A549 (cell line): ENCODE data around the gene YWHAB. TPM values are rescaled to one million over a fixed set of nuclear protein-coding genes. Genes with fewer than 3 reads are reported as not detected.

Experiments
- ATAC-seq, 2 experiments: fragments of 200-7000 bp in 1 of 2; fragments of >200 bp in 1 of 2; cut with Nextera tagmentation in 1 of 2; cut with Tn5 transposase in 1 of 2; 3 replicates each; pipeline versions ENCODE4 v1.8.0 to v1.9.1; 2018 to 2020; ENCODE audit warnings: mild to moderate bottlenecking in 1 of 2, moderate library complexity in 1 of 2
- CTCF ChIA-PET: fragments of 300-600 bp; sonication (Branson Sonifier 250); formaldehyde crosslinking; extraction: SDS; loops from one replicate; lab custom pipeline; 2021; ENCODE audit warnings: antibody characterized with exemption, inconsistent platforms; lab: Yijun Ruan, JAX
- POLR2A ChIA-PET: fragments of 350-600 bp; formaldehyde crosslinking; extraction: SDS; loops from one replicate; lab custom pipeline; 2021; ENCODE audit warnings: antibody characterized with exemption, inconsistent platforms; lab: Yijun Ruan, JAX
- DNase-seq, 2 experiments: peaks; one replicate each; pipeline versions ENCODE4 v3.0.0 to v3.0.0-alpha.2; 2011 to 2016; ENCODE audit warnings: low read depth in 1 of 2, low spot score in 1 of 2
- FAIRE-seq: peaks from 2 replicates; lab custom pipeline; 2011; peaks lifted over from hg19 to GRCh38; lab: Jason Lieb, UNC
- H3K27ac ChIP-seq, 2 experiments: fragments of >200 bp; sonication (Bioruptor Twin); formaldehyde crosslinking; 3 replicates each; pipeline ENCODE4 v1.5.1; 2016 to 2017
- H3K4me1 ChIP-seq: fragments of >200 bp; sonication (Bioruptor Twin); formaldehyde crosslinking; 3 replicates; pipeline ENCODE4 v1.6.1; 2016
- H3K4me2 ChIP-seq: fragments of >200 bp; sonication (Bioruptor Twin); formaldehyde crosslinking; 3 replicates; pipeline ENCODE4 v1.6.1; 2016
- H3K4me3 ChIP-seq: fragments of >200 bp; sonication (Bioruptor Twin); formaldehyde crosslinking; 3 replicates; pipeline ENCODE4 v1.5.1; 2016
- H3K9me3 ChIP-seq: fragments of >200 bp; sonication (Bioruptor Twin); formaldehyde crosslinking; 3 replicates; pipeline ENCODE4 v1.6.1; 2016
- BCL3 ChIP-seq: fragments of >200 bp; sonication (Bioruptor Twin); formaldehyde crosslinking; IDR thresholded peaks from 3 replicates; pipeline ENCODE4 v1.6.1; 2016
- CBX2 ChIP-seq: fragments of 200-600 bp; sonication (generic); IDR thresholded peaks from 2 replicates; pipeline ENCODE4 v1.6.1; 2016; ENCODE audit warnings: low read depth, mild to moderate bottlenecking, borderline replicate concordance
- CEBPB ChIP-seq, 2 experiments: fragments of >200 bp in 1 of 2; sonication (Bioruptor Twin) in 1 of 2; formaldehyde crosslinking in 1 of 2; IDR thresholded peaks; 2 replicates each; pipeline ENCODE4 v1.6.1; 2012 to 2016
- CHD2 ChIP-seq: fragments of 150-350 bp; IDR thresholded peaks from 2 replicates; pipeline ENCODE4 v1.6.1; 2014; ENCODE audit warnings: low read length; ENCODE audit not compliant: partially characterized antibody
- EP300 ChIP-seq, 2 experiments: fragments of >200 bp; sonication (Bioruptor Twin); formaldehyde crosslinking; IDR thresholded peaks; 2 replicates in 1 of 2; 3 replicates in 1 of 2; pipeline ENCODE4 v1.6.1; 2016 to 2017
- FOXS1 ChIP-seq: fragments of 250-450 bp; sonication (Bioruptor Pico); IDR thresholded peaks from 2 replicates; pipeline ENCODE4 v1.5.0; 2020; ENCODE audit warnings: mild to moderate bottlenecking, moderate library complexity
- GATA3 ChIP-seq: IDR thresholded peaks from 2 replicates; pipeline ENCODE4 v1.6.1; 2012; ENCODE audit warnings: borderline replicate concordance
- HDAC2 ChIP-seq: fragments of 200-600 bp; sonication (generic); IDR thresholded peaks from 2 replicates; pipeline ENCODE4 v1.6.1; 2016
- HMGXB4 ChIP-seq: fragments of 250-450 bp; sonication (Bioruptor Pico); IDR thresholded peaks from 2 replicates; pipeline ENCODE4 v1.5.0; 2021; ENCODE audit warnings: mild to moderate bottlenecking, moderate library complexity, borderline replicate concordance
- HOXB13 ChIP-seq: fragments of 250-450 bp; sonication (Bioruptor Pico); IDR thresholded peaks from 2 replicates; pipeline ENCODE4 v1.5.0; 2020; ENCODE audit warnings: low read depth, mild to moderate bottlenecking, moderate library complexity
- JUN ChIP-seq, 2 experiments: fragments of >200 bp; sonication (Bioruptor Twin); formaldehyde crosslinking; IDR thresholded peaks; 2 replicates in 1 of 2; 3 replicates in 1 of 2; pipeline ENCODE4 v1.6.1; 2016 to 2017
- KDM1A ChIP-seq: fragments of 200-600 bp; sonication (generic); IDR thresholded peaks from 2 replicates; pipeline ENCODE4 v1.6.1; 2016; ENCODE audit warnings: low read depth, mild to moderate bottlenecking
- PHF8 ChIP-seq: fragments of 200-600 bp; sonication (generic); IDR thresholded peaks from 2 replicates; pipeline ENCODE4 v1.6.1; 2016; ENCODE audit warnings: low read depth, mild to moderate bottlenecking, antibody characterized with exemption, moderate library complexity, borderline replicate concordance
- POLR2AphosphoS2 ChIP-seq: conservative IDR thresholded peaks from 2 replicates; pipeline ENCODE4 v1.6.1; 2012; ENCODE audit warnings: low read length, improper control_type of control experiment, inconsistent platforms
- RAD21 ChIP-seq, 2 experiments: fragments of >200 bp in 1 of 2; sonication (Bioruptor Twin) in 1 of 2; formaldehyde crosslinking in 1 of 2; IDR thresholded peaks in 1 of 2; conservative IDR thresholded peaks in 1 of 2; 2 replicates in 1 of 2; 3 replicates in 1 of 2; pipeline ENCODE4 v1.6.1; 2012 to 2018; ENCODE audit warnings: inconsistent platforms in 1 of 2
- REST ChIP-seq: fragments of 200-600 bp; sonication (generic); IDR thresholded peaks from 2 replicates; pipeline ENCODE4 v1.6.1; 2016; ENCODE audit warnings: antibody characterized with exemption, mild to moderate bottlenecking, moderate library complexity
- RFX5 ChIP-seq: fragments of 450-650 bp; IDR thresholded peaks from 2 replicates; pipeline ENCODE4 v1.7.1; 2014; ENCODE audit warnings: antibody characterized with exemption, mild to moderate bottlenecking, moderate library complexity
- TFCP2L1 ChIP-seq: fragments of 250-450 bp; sonication (Bioruptor Pico); IDR thresholded peaks from 2 replicates; pipeline ENCODE4 v1.5.0; 2021; ENCODE audit warnings: mild to moderate bottlenecking
- WGBS: methylation state at CpG from one replicate; pipeline ENCODE4 v1.1.6; 2017; ENCODE audit errors: missing lambda C conversion rate; 5-methylcytosine and 5-hydroxymethylcytosine counted together
- polyA plus RNA-seq, 4 experiments: library from polyadenylated mRNA; depleted of rRNA in 3 of 4; stranded (reverse); fragments of >200 nt; fragmentation: RNase III in 1 of 4; extraction: RNeasy Plus Mini Kit Qiagen cat#74134 plus additional on column Dnase treatment in 1 of 4; gene quantifications; 2 replicates in 3 of 4; 3 replicates in 1 of 4; pipeline ENCODE4 v1.2.3, GENCODE V29; 2011 to 2017
- TF ChIP-seq, protein P1 (sequence below): fragments of >200 bp; sonication (Bioruptor Twin); formaldehyde crosslinking; IDR thresholded peaks from 3 replicates; pipeline ENCODE4 v1.5.1; 2016

Gene YWHAB
- polyA plus RNA-seq, 2 of the 4 experiments (the other 2 are of a cell fraction) = 163 to 205 TPM

GRCh38 chr20:44897133-44897532 lies 11.6 kb downstream of the YWHAB start:
- 92% methylated on average over 1 of the region's 1 CpG for WGBS
- DNase-seq = no peak
- Histone ChIP-seq H3K4me2 (no peak overlapping the region), H3K27ac (no peak overlapping the region), H3K9me3 (no peaks in the 10 kb centered on the region), H3K4me3 (no peak overlapping the region), H3K4me1 (peaks cover 7% of the 10 kb centered on the region; the same call in 1 of the 3 replicates)
- TF ChIP-seq KDM1A (no peak), HDAC2 (no peak), CBX2 (no peak), RAD21 (conservative IDR thresholded peaks at IDR 0.05 in 1 of 2, IDR thresholded peaks at IDR 0.05 in 1 of 2) (no peak), FOXS1 (no peak), REST (no peak), TFCP2L1 (CRISPR knock-in tag) (no peak), CHD2 (no peak), HMGXB4 (CRISPR knock-in tag) (no peak), BCL3 (no peak), RFX5 (no peak), EP300 (IDR thresholded peaks at IDR 0.05) (no peak)
- POLR2A ChIA-PET = interaction anchor here (1.6 kb wide), 1 partner anchor 12 kb away, joined by 6 read pairs; the partner anchor contains the start of gene YWHAB
- CTCF ChIA-PET = interaction anchor here (1.0 kb wide), 1 partner anchor 147 kb away, joined by 3 read pairs; no protein-coding TSS in a partner anchor
- no peak for ATAC-seq
- no peak for FAIRE-seq

DNA sequence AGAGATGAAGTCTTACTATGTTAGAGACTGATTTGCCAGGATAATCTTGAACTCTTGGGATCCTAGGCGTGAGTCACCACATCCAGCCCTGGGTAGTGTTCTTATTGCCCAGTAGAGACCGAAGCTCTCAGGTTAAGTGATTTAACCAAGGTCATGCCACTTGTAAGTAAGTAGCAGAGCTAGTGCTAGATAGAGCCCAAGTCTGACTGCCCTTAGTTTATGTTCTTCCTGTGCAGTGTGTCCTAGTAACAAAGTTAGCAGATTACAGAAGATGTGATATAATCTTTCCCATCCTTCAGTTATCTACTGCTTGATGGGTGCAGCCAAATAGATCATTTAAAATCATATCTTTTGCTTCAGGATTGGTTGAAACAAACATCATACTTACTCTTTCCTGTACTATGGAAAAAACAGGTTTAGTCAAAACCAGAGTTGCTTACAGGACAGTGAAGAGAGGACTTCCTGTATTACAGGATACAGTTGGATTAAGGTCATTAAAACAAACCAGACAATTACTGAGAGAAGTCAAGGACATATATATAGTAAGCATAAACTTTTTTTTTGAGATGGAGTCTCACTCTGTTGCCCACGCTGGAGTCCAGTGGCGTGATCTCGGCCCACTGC lies 14.8 kb downstream of the YWHAB start:
- DNase-seq (no peak), ATAC-seq (no peak), FAIRE-seq (no peak)
- Histone ChIP-seq H3K27ac (no peak overlapping the region), H3K4me1 (peaks cover 7% of the 10 kb centered on the region; the same call in 1 of the 3 replicates), H3K4me3 (no peak overlapping the region), H3K4me2 (no peak overlapping the region), H3K9me3 (no peaks in the 10 kb centered on the region)
- 88% methylated on average over 5 of the region's 5 CpGs for WGBS
- no peak for TF ChIP-seq PHF8
- no peak for TF ChIP-seq JUN (IDR thresholded peaks at IDR 0.05)
- TF ChIP-seq, protein P1, sequence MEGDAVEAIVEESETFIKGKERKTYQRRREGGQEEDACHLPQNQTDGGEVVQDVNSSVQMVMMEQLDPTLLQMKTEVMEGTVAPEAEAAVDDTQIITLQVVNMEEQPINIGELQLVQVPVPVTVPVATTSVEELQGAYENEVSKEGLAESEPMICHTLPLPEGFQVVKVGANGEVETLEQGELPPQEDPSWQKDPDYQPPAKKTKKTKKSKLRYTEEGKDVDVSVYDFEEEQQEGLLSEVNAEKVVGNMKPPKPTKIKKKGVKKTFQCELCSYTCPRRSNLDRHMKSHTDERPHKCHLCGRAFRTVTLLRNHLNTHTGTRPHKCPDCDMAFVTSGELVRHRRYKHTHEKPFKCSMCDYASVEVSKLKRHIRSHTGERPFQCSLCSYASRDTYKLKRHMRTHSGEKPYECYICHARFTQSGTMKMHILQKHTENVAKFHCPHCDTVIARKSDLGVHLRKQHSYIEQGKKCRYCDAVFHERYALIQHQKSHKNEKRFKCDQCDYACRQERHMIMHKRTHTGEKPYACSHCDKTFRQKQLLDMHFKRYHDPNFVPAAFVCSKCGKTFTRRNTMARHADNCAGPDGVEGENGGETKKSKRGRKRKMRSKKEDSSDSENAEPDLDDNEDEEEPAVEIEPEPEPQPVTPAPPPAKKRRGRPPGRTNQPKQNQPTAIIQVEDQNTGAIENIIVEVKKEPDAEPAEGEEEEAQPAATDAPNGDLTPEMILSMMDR = no peak
- no peak for TF ChIP-seq HDAC2
- TF ChIP-seq CEBPB (IDR thresholded peaks at IDR 0.05) = no peak
- TF ChIP-seq GATA3 = no peak
- no peak for TF ChIP-seq BCL3
- no peak for TF ChIP-seq RAD21 (conservative IDR thresholded peaks at IDR 0.05 in 1 of 2, IDR thresholded peaks at IDR 0.05 in 1 of 2)
- TF ChIP-seq REST = no peak
- TF ChIP-seq POLR2AphosphoS2 = no peak
- TF ChIP-seq HOXB13 (CRISPR knock-in tag) = no peak
- ChIA-PET POLR2A (no interaction called here), CTCF (interaction anchor here (1.1 kb wide), 2 partner anchors 11 to 13 kb away, joined by 3 read pairs; no protein-coding TSS in a partner anchor)
